Neural crest cell (in vitro differentiated cells): Measurements from ENCODE around the gene SIGLECL1. TPM values are rescaled to one million over a fixed set of nuclear protein-coding genes. Genes with fewer than 3 reads are reported as not detected.

Experiments used
- DNase-seq: peaks from one replicate; pipeline ENCODE4 v3.0.0; 2021; ENCODE audit warnings: low read depth, mixed read lengths, low spot score
- H3K27ac Mint-ChIP-seq: one replicate; pipeline ENCODE4 v1.8.0; 2021; ENCODE audit warnings: mild to moderate bottlenecking, mixed read lengths; ENCODE audit not compliant: unreplicated experiment
- H3K27me3 Mint-ChIP-seq: 2 replicates; pipeline ENCODE4 v1.8.0; 2021; ENCODE audit warnings: low read depth, mild to moderate bottlenecking, mixed read lengths
- H3K36me3 Mint-ChIP-seq: 2 replicates; pipeline ENCODE4 v1.8.0; 2021; ENCODE audit warnings: low read depth, mild to moderate bottlenecking, mixed read lengths
- H3K4me1 Mint-ChIP-seq: 2 replicates; pipeline ENCODE4 v1.8.0; 2021; ENCODE audit warnings: mixed read lengths
- H3K4me3 Mint-ChIP-seq: one replicate; pipeline ENCODE4 v1.8.0; 2021; ENCODE audit warnings: mild to moderate bottlenecking, mixed read lengths
- H3K9me3 Mint-ChIP-seq: 2 replicates; pipeline ENCODE4 v1.8.0; 2021; ENCODE audit warnings: mixed read lengths
- CTCF ChIP-seq: fragments of 200-600 bp; sonication (generic); conservative IDR thresholded peaks from 2 replicates; pipeline ENCODE4 v1.5.0; 2021; ENCODE audit warnings: antibody characterized with exemption, mild to moderate bottlenecking
- long read RNA-seq: library from polyadenylated mRNA; unstranded; transcript quantifications from one replicate; pipeline ENCODE4 v2.0.0, GENCODE V29; 2020
- total RNA-seq: library from RNA; stranded (reverse); gene quantifications from 2 replicates; pipeline ENCODE4 v1.2.1, GENCODE V29; 2021

Gene SIGLECL1
- not detected in 2 replicates for total RNA-seq
- long read RNA-seq = 0 reads

DNA sequence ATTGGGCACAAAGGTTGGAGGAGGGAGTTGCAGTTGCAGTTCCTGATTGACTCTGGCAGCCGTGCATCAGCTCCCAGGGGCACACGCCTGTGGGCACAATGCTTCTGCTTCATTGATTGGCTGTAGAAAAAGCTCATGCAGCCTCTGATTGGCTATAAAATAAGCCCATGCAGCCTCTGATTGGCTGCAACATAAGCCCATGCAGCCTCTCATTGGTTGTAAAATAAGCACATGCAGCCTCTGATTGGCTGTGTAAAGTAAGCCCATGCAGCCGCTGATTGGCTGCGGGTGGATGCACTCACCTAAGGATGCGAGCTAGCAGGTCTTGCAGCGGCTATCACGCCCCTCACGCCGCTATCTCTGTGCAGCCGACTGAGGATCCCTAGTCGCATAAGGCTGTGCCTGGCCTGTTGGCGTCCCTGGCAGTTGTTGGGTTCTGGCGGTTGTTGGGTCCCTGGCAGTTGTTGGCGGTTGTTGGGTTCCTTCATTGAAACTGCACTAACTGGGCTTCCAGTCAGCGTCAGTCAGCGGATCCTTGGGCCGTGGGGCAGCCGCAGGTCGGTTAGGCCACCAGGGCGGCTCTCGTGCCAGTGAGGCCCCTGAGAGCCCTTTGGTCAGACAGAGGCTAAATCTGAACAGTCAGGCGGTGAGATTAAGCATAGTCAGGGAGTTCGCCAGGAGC lies at the start of gene SIGLECL1:
Gene SIGLECL1, plus strand, starts transcription at position 295 of the 682 bp plus-strand sequence. CDS start 12,993 bp downstream, outside the sequence.
- Mint-ChIP-seq H3K4me1 (no peaks in the 10 kb centered on the region), H3K9me3 (no peaks in the 10 kb centered on the region), H3K36me3 (no peaks in the 10 kb centered on the region), H3K4me3 (no peak within 1 kb of the TSS), H3K27me3 (peaks cover 5% of the 10 kb centered on the region), H3K27ac (no peak within 1 kb of the TSS)
- DNase-seq = no peak
- TF ChIP-seq CTCF = no peak

DNA sequence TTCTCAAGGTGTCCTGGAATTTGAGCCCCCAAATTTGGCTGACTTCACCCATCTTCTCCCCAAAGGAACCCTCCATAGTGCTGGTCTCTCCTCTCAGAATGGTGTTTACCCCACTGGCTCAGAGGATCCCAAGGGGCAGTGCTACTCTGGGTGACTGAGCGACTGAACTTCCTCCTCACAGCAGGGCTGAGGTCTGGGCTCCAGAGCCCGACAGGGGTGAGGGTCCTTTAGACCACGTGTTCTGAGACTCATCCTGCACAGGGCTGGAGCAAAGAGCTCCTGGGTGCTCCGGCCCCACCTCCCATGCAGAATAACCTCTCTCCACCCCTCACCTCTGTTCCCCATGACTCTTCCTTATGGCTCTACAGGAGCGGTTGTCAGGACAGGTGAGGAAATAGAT lies 49.2 kb upstream of the SIGLECL1 start:
- DNase-seq = no peak
- H3K4me1 Mint-ChIP-seq = no peaks in the 10 kb centered on the region
- no peak overlapping the region for H3K4me3 Mint-ChIP-seq
- TF ChIP-seq CTCF = no peak
- H3K27me3 Mint-ChIP-seq = peaks cover 21% of the 10 kb centered on the region
- H3K27ac Mint-ChIP-seq = no peak overlapping the region
- H3K36me3 Mint-ChIP-seq = no peaks in the 10 kb centered on the region
- H3K9me3 Mint-ChIP-seq = no peaks in the 10 kb centered on the region

DNA sequence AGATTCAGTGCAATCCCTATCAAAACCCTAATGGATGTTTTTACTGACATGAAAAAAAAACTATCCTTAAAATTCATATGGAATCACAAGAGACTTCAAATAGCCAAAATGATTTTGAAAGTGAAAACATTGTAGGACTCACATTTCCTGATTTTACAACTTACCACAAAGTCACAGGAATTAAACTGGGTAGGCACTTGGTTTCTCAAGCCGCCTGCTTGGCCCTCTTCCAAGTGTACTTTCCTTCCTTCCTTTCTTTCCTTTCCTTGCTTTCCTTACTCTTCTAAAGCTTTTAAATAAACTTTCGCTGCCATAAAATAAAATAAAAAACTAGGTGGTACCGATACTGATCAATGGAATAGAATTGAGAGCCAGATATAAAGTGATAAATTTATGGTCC lies 47.0 kb upstream of the SIGLECL1 start:
- Mint-ChIP-seq H3K27me3 (peaks cover 29% of the 10 kb centered on the region), H3K4me3 (no peak overlapping the region), H3K27ac (no peak overlapping the region), H3K36me3 (no peaks in the 10 kb centered on the region), H3K9me3 (no peaks in the 10 kb centered on the region), H3K4me1 (no peaks in the 10 kb centered on the region)
- no peak for TF ChIP-seq CTCF
- no peak for DNase-seq

DNA sequence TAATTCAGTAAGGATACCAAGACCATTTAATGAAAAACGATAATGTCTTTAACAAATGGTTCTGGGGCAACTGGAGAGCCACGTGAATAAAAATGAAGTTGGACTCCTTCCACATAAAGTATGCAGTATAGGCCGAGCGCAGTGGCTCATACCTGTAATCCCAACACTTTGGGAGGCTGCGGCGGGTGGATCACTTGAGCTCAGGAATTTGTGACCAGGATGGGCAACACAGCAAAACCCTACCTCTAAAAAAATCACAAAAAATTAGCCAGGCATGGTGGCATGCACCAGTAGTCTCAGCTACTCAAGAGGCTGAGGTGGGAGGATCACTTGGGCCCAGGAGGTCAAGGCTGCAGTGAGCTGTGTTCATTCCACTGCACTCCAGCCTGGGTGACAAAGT lies 46.6 kb upstream of the SIGLECL1 start:
- no peak overlapping the region for H3K27ac Mint-ChIP-seq
- no peak for DNase-seq
- peaks cover 33% of the 10 kb centered on the region for H3K27me3 Mint-ChIP-seq
- no peak for TF ChIP-seq CTCF
- no peaks in the 10 kb centered on the region for H3K36me3 Mint-ChIP-seq
- H3K4me3 Mint-ChIP-seq = no peak overlapping the region
- no peaks in the 10 kb centered on the region for H3K9me3 Mint-ChIP-seq
- H3K4me1 Mint-ChIP-seq = no peaks in the 10 kb centered on the region

DNA sequence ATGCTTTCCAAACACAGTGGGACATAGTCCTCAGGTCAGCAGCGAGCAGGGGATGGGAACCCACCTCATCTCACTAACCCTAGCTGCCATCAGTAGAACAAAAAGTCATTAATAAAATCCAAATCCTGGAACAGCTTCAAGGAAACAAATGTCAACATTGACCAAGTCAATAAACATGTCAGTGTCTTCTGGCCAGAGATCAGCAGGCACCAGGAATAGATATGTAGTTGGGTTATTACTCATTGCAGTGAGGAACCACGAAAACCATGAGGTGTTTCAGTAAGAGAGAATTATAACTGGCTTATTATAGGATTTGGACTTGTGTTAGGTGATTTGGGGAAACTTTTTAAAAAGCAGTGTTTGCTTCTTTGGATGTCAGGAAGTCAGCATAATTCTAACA lies 43.1 kb upstream of the SIGLECL1 start:
- H3K4me1 Mint-ChIP-seq = no peaks in the 10 kb centered on the region
- DNase-seq = no peak
- H3K27ac Mint-ChIP-seq = no peak overlapping the region
- H3K27me3 Mint-ChIP-seq = peaks cover 40% of the 10 kb centered on the region
- H3K9me3 Mint-ChIP-seq = no peaks in the 10 kb centered on the region
- no peak for TF ChIP-seq CTCF
- H3K36me3 Mint-ChIP-seq = no peaks in the 10 kb centered on the region
- H3K4me3 Mint-ChIP-seq = no peak overlapping the region
